Gastroesophageal sphincter (tissue), 3 donors: ENCODE results near the gene GIPC2.

ENCODE experiments used
- CTCF ChIP-seq, 4 experiments: fragments of 200-600 bp in 2 of 4; fragments of 450-650 bp in 2 of 4; sonication (generic) in 1 of 4; IDR thresholded peaks; one replicate each; pipeline ENCODE4 v1.5.1; 2017 to 2019; ENCODE audit warnings: antibody characterized with exemption in 4 of 4, mild to moderate bottlenecking in 2 of 4, moderate library complexity in 2 of 4
- EP300 ChIP-seq: sonication (generic); formaldehyde crosslinking; IDR thresholded peaks from one replicate; pipeline ENCODE4 v1.6.1; 2017; ENCODE audit warnings: antibody characterized with exemption, mild to moderate bottlenecking
- POLR2A ChIP-seq, 2 donors: fragments of 450-650 bp; IDR thresholded peaks; one replicate each; pipeline ENCODE4 v1.6.1; 2017; ENCODE audit warnings: antibody characterized with exemption in 2 of 2, mild to moderate bottlenecking in 2 of 2, moderate library complexity in 1 of 2
- POLR2AphosphoS5 ChIP-seq: sonication (generic); formaldehyde crosslinking; IDR thresholded peaks from one replicate; pipeline ENCODE4 v1.6.1; 2017; ENCODE audit warnings: antibody characterized with exemption

- TF ChIP-seq CTCF (IDR thresholded peaks at IDR 0.05) (no peak), POLR2AphosphoS5 (no peak), EP300 (no peak), POLR2A (IDR thresholded peaks at IDR 0.05) (no peak)
Observed at GRCh38 chr1:78069784-78070183, 24.0 kb downstream of the GIPC2 start.
